AG09319 (cell line): ENCODE measurements around the gene RSBN1L.

Experiments
- DNase-seq: peaks from one replicate; pipeline ENCODE4 v3.0.0-alpha.2; 2010; ENCODE audit warnings: low read depth; ENCODE audit errors: extremely low read depth
- CTCF ChIP-seq: IDR thresholded peaks from 2 replicates; pipeline ENCODE4 v1.5.1; 2011; ENCODE audit warnings: low read depth, mild to moderate bottlenecking, inconsistent platforms, low read length, moderate library complexity

Gene RSBN1L

GRCh38 chr7:77822269-77822668 is 126.0 kb downstream of the RSBN1L start:
- no peak for DNase-seq
- TF ChIP-seq CTCF: no peak

GRCh38 chr7:77823787-77824186 is 127.5 kb downstream of the RSBN1L start:
- DNase-seq: no peak

GRCh38 chr7:77824636-77825035 is 128.4 kb downstream of the RSBN1L start:
- TF ChIP-seq CTCF: no peak
- no peak for DNase-seq

More at GRCh38 chr7:77823787-77824186, 127.5 kb downstream of the RSBN1L start:
- no peak for TF ChIP-seq CTCF

- no peak for TF ChIP-seq CTCF
- DNase-seq: no peak
Measured at GRCh38 chr7:77825131-77825530, 128.9 kb downstream of the RSBN1L start.

- DNase-seq: no peak
- no peak for TF ChIP-seq CTCF
Measured at GRCh38 chr7:77826300-77826699, 130.0 kb downstream of the RSBN1L start.

- no peak for TF ChIP-seq CTCF
- no peak for DNase-seq
Measured at GRCh38 chr7:77827999-77828398, 131.7 kb downstream of the RSBN1L start.

- TF ChIP-seq CTCF: no peak
- DNase-seq: no peak
Measured at GRCh38 chr7:77830649-77831355, 134.5 kb downstream of the RSBN1L start.
